Measurements from ENCODE around the gene CCDC127.
A peak's percentile ranks its signal among the peaks of the same experiment; 100 is the strongest.
"Not testable (repeated sequence)": the region's sequence is repeated elsewhere in the genome, so short reads cannot be mapped to it uniquely, and the experiment has no call there.

CCDC127 gene

DNA sequence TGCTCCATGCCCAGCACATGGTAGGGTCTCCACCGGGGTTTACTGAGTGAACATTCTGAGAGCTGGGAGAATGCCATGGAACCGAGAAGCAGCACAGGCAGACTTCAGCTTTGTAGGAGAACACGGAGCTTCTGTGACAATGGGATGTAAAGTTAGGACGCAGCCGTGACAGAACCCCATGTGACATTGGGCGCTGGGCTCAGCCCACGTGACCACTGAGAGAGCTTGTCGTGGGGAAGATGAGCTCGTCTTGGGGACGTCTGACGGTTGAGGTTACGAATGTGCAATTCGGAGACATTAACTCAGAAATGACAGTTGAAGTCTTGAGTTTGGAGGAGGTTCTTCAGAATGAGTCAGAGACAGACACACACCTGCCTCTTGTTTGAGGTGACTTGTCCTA is 13.7 kb upstream of the CCDC127 start:
- TF ChIP-seq, protein P1, sequence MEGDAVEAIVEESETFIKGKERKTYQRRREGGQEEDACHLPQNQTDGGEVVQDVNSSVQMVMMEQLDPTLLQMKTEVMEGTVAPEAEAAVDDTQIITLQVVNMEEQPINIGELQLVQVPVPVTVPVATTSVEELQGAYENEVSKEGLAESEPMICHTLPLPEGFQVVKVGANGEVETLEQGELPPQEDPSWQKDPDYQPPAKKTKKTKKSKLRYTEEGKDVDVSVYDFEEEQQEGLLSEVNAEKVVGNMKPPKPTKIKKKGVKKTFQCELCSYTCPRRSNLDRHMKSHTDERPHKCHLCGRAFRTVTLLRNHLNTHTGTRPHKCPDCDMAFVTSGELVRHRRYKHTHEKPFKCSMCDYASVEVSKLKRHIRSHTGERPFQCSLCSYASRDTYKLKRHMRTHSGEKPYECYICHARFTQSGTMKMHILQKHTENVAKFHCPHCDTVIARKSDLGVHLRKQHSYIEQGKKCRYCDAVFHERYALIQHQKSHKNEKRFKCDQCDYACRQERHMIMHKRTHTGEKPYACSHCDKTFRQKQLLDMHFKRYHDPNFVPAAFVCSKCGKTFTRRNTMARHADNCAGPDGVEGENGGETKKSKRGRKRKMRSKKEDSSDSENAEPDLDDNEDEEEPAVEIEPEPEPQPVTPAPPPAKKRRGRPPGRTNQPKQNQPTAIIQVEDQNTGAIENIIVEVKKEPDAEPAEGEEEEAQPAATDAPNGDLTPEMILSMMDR (IDR thresholded peaks at IDR 0.05; ENCODE audit: insufficient read depth, low read depth, low read length, missing control alignments), result no peak
- no peak overlapping the region for H3K4me3 ChIP-seq (ENCODE audit: low read depth, low read length)
- no peak for DNase-seq (ENCODE audit: low read depth)

DNA sequence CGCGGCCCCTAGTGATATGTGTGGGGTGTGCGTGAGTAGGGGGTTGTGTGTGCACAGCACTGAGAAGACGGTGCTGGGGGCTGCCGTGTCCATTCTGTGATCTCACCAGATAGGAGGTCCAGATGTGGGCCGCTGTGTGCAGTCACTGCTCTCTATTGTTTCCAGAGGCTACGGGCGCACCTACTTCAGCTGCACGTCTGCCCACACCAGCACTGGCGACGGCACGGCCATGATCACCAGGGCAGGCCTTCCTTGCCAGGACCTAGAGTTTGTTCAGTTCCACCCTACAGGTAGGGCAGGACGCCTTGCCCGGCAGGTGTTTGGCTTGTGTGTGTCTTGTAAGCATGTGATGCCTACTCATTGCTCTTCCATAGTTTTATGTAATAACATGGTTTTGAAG is 12.8 kb upstream of the CCDC127 start:
- no peak overlapping the region for H3K4me3 ChIP-seq (ENCODE audit: low read depth, low read length)
- no peak for DNase-seq (ENCODE audit: low read depth)
- TF ChIP-seq, protein P1 (IDR thresholded peaks at IDR 0.05; ENCODE audit: insufficient read depth, low read depth, low read length, missing control alignments), result no peak

DNA sequence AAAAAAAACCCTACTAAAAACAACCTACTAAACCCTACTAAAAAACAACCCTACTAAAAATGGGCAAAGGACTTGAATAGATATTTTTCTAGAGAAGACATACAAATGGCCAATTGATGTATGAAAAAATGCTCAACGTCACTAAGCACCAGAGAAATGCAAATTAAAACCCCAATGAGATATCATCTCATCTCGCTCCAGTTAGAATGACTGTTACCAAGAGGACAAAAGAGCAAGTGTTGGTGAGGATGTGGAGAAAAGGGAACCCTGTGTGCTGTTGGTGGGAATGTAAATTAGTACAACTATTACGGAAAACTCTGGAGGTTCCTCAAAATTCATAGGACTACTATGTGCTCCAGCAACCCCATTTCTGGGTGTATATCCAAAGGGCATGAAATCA is 10.9 kb upstream of the CCDC127 start:
- TF ChIP-seq, protein P1 (IDR thresholded peaks at IDR 0.05; ENCODE audit: insufficient read depth, low read depth, low read length, missing control alignments), result no peak
- DNase-seq (ENCODE audit: low read depth), result no peak
- no peak overlapping the region for H3K4me3 ChIP-seq (ENCODE audit: low read depth, low read length)

DNA sequence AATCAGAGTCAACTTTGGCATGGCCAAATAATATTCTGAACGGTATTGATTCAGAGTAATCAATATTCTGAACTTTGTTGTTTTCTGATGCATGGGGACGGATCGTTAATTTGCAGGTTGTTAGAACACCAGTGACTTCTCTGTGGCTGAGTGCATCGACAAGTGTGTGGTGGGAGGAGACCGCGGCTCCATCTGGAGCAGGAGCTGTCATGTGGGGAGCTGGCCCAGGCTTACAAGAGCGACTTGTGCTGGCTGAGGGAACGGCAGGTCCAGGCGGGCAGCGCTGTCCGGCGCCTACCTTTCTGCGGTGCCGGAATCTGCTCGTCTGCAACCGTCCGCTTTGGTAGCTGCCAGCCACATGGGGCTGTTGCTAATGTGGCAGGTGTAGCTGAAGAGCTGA is 9.4 kb upstream of the CCDC127 start:
- DNase-seq (ENCODE audit: low read depth); H3K4me3 ChIP-seq (ENCODE audit: low read depth, low read length): not testable (repeated sequence)

DNA sequence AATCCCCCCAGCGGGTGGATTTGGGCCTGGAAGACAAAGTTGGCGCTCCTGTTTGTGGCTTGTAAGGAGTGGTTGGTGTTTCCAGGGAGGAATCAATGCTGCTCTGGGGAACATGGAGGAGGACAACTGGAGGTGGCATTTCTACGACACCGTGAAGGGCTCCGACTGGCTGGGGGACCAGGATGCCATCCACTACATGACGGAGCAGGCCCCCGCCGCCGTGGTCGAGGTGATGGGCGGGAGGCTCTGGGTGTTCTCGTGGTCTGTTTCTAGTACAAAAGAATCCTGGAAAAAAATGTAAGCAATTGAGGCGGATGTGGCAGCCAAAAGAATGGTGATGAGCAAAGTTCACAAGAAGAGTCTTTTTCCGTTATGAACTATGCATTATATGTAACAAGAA is 7.4 kb upstream of the CCDC127 start:
- DNase-seq (ENCODE audit: low read depth), result no peak
- no peak overlapping the region for H3K4me3 ChIP-seq (ENCODE audit: low read depth, low read length)
- TF ChIP-seq, protein P1 (IDR thresholded peaks at IDR 0.05; ENCODE audit: insufficient read depth, low read depth, low read length, missing control alignments), result no peak

DNA sequence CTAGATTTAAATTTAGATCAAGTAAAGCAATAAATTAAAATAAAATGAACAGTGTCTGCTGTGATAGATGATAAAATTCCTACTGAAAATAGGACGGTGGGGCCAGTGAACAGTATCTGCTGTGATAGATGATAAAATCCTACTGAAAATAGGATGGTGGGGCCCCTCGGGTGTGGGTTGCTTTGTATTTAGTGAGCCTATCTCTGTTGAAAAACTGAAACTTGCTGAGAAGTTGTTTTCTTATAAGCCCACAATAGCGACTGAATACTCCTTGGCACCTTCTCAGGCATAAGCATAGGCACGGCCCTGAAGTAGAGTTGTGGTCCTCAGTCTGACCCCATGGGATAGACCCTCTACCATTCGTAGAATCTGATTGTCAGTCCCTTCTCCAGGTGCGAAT is 5.8 kb upstream of the CCDC127 start:
- H3K4me3 ChIP-seq (ENCODE audit: low read depth, low read length), result no peak overlapping the region
- TF ChIP-seq, protein P1 (IDR thresholded peaks at IDR 0.05; ENCODE audit: insufficient read depth, low read depth, low read length, missing control alignments), result no peak
- DNase-seq (ENCODE audit: low read depth), result no peak

DNA sequence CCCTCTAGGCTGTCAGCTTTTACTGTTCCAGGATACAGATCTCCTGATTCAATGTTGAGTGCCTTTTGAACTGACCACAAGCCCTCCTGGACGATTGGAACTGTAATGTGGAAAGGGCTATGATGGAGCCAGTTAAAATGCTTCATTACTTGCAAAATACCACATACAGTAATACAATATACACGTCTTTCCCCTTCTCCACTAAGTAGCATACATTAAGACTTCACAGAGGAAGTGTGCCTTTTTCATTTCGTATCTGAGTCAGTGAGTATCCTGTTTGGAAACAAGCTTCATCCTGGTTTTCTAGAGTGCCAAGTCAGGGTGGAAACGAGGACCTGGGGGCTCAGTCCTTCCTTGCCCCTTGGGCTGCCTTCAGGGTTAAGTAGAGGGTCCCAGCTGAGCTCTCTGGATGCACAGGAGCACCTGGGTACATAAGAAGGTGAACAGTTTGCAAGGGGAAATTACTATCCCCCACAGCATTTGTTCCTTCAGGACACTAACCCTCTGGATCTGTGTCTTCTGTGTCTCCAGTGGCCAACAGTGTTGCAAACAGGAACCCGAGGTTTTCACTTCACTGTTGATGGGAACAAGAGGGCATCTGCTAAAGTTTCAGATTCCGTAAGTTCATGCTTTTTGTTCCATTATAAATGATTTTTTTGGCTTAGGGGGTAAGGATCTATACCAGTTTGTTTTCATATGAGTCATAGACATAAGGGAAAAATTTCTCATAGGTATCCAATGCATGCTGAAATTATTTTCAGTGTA is 5.2 kb upstream of the CCDC127 start:
- not testable (repeated sequence) for H3K4me3 ChIP-seq (ENCODE audit: low read depth, low read length)
- DNase-seq (ENCODE audit: low read depth), result peak; percentile 37

DNA sequence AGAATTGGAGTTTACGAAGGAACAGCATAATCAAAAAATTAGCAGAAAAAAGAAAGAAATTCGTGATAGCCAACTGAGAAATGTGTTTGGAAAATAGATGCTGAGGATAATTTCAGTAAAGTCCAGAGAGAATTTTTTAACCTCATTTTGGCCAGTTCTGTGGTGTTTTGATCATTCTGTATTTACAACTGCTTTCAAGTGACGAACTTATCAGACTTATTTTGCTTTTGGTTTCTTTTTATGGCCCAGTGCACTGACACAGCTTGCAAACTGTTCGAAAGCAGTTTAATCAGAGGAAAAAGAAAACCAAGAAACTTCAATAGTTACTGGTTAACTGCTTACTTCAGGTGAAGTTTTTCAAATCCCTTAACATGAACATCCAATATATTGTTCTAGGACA is 2.0 kb upstream of the CCDC127 start:
- TF ChIP-seq, protein P1 (IDR thresholded peaks at IDR 0.05; ENCODE audit: insufficient read depth, low read depth, low read length, missing control alignments), result no peak
- peak; percentile 63 for DNase-seq (ENCODE audit: low read depth)
- H3K4me3 ChIP-seq (ENCODE audit: low read depth, low read length), result peak overlapping the region; percentile 98

All from GM12865 (cell line).